NCI-H2227 (cell line): ENCODE results near the gene STIM1.

Experiments
- DNase-seq: peaks from one replicate; lab custom pipeline; 2025; ENCODE audit not compliant: unreplicated experiment; lab: John Stamatoyannopoulos, UW

Gene STIM1

DNA sequence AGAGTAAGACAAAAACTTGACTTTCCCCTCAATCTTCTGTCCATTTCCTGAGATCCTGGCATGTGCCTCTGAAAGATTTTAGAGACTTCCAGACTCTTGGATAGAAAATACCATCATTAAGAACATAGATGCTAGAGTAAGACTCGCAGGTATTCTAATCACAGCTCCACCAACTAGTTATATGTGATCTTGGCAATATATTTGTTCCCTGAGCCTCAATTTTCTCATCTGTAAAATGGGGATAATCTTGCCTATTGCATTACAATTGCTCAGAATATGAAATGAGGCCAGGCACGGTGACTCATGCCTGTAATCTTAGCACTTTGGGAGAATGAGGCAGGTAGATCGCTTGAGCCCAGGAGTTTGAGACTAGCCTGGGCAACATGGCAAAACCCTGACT lies 25.4 kb upstream of the STIM1 start:
- DNase-seq, result no peak

- no peak for DNase-seq
Observed at GRCh38 chr11:3830730-3831129, 24.7 kb upstream of the STIM1 start.

- no peak for DNase-seq
Observed at GRCh38 chr11:3831378-3832239, 23.9 kb upstream of the STIM1 start.

- DNase-seq, result no peak
Observed at GRCh38 chr11:3832816-3833215, 22.6 kb upstream of the STIM1 start.

DNA sequence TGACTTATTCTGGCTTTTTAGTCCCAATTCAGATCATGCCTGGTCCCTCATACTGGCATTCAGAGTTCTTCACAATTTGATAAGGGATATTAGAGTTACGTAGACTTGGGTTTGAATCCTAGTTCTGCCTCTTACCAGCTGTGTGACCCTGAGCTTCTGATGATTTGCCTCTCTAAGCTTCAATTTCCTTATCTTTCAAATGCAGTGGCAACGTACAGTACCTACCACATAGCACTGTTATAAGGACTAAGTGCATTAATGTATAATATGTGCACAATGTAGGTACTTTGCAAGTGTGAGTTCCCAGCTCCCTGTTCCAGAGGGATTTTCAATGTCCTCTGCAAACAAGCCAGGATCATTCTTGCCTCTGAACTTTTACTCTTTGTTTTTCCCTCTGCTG lies 22.0 kb upstream of the STIM1 start:
- DNase-seq, result no peak

DNA sequence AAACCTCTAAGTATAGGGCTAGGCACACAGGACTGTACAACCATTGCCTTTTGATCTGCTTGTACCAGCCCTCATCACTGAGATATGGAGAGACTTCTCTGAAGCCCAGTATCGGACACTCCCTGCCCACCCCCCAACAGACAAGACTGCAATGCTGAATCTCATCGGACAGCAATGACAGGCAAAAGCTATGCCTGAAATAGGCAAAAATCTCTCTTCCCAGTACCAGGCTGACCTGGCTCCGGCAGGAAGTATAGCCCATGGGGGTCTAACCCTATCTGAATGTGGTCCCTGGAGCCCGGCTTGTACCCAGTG lies 21.2 kb upstream of the STIM1 start:
- no peak for DNase-seq

- no peak for DNase-seq
Observed at GRCh38 chr11:3834664-3835461, 20.6 kb upstream of the STIM1 start.

DNA sequence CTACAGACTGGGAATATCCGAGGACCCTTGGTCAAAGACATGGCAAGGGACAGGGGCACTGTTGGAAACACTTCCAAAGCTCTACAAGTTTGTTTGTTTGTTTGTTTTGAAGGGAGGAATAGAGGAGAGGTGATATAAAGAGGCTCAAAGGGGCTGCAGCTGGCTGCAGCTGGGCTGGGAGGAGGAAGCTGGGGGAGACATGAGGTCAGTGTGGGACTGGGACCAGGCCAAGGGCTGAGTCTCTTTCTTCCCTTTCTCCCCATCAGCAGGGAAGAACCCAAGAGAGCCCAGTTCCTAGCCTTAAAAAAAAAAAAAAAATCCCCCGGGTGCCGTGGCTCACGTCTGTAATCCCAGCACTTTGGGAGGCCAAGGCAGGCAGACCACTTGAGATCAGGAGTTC lies 19.7 kb upstream of the STIM1 start:
- DNase-seq, result no peak

- DNase-seq, result no peak
Observed at GRCh38 chr11:3836903-3837302, 18.6 kb upstream of the STIM1 start.

GRCh38 chr11:3837793-3838192 lies 17.7 kb upstream of the STIM1 start:
- no peak for DNase-seq

- DNase-seq, result no peak
Observed at GRCh38 chr11:3838504-3838903, 17.0 kb upstream of the STIM1 start.

- DNase-seq, result no peak
Observed at GRCh38 chr11:3840004-3840869, 15.2 kb upstream of the STIM1 start.

GRCh38 chr11:3840870-3841425 lies 14.5 kb upstream of the STIM1 start, which contains the start of gene RHOG:
RHOG (minus strand) TSS chr11:3840959; CDS start chr11:3828138, 12,821 bp downstream.
- peak; percentile 82 for DNase-seq

GRCh38 chr11:3841426-3842350 lies 13.8 kb upstream of the STIM1 start:
- peak; percentile 90 for DNase-seq

DNA sequence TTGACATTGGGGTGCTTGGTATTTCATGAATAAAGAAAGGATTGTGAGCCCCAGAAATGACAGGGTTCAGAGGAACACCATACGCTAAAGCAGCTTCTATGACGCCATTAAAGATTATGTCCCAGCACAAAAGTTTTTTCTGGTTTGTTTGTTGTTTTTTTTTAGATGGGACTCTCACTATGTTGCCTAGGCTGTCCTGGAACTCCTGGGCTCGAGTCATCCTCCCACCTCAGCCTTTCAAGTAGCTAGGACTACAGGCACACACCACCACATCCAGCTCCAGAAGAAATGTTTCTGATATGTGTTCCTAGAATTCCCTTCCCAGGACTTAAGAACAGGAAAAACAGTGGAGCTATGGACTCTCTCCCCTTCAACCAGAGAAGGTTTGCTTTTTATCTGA lies 12.1 kb upstream of the STIM1 start:
- DNase-seq, result no peak

- no peak for DNase-seq
Observed at GRCh38 chr11:3845246-3845645, 10.2 kb upstream of the STIM1 start.

- DNase-seq, result no peak
Observed at GRCh38 chr11:3845670-3846069, 9.8 kb upstream of the STIM1 start.

- DNase-seq, result peak; percentile 80
Observed at GRCh38 chr11:3849297-3849874, 6.1 kb upstream of the STIM1 start.

DNA sequence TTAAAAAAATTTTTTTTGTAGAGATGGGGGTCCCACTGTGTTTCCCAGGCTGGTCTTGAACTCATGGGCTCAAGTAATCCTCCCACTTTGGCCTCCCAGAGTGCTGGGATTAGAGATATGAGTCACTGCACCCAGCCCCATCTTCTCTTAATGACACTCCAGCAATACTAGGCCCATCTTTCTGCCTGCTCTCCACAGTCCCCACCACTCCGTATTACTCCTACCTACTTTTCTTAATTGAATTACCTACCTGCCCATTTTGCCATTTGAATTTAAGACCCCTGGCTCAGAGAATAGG lies 2.0 kb upstream of the STIM1 start:
- no peak for DNase-seq
